Activated B cell treated with CpG ODN at 0.5 μM for 24 hours (primary cell): ENCODE measurements around the gene TMEM131L. TPM values are rescaled to one million over a fixed set of nuclear protein-coding genes. Genes with fewer than 3 reads are reported as not detected.

Source experiments
- ATAC-seq: fragments of 200-7000 bp; cut with Tn5 transposase; one replicate; pipeline ENCODE4 v1.10.0; 2021; ENCODE audit warnings: low read depth, mild to moderate bottlenecking, moderate library complexity
- CTCF ChIA-PET: fragments of 350-600 bp; sonication (Branson Sonifier 250); formaldehyde crosslinking; loops from one replicate; lab custom pipeline; 2021; ENCODE audit warnings: antibody characterized with exemption; lab: Charles Lee
- POLR2A ChIA-PET: fragments of 350-600 bp; sonication (Branson Sonifier 250); formaldehyde crosslinking; loops from one replicate; lab custom pipeline; 2021; ENCODE audit warnings: antibody characterized with exemption; lab: Charles Lee
- DNase-seq: peaks from one replicate; pipeline ENCODE4 v3.0.0; 2022
- H3K27ac Mint-ChIP-seq: one replicate; pipeline ENCODE4 v1.8.0; 2020; ENCODE audit warnings: mixed read lengths
- H3K27me3 Mint-ChIP-seq: one replicate; pipeline ENCODE4 v1.8.0; 2021; ENCODE audit warnings: mixed read lengths
- H3K36me3 Mint-ChIP-seq: one replicate; pipeline ENCODE4 v1.8.0; 2021; ENCODE audit warnings: low read depth, mixed read lengths
- H3K4me1 Mint-ChIP-seq: one replicate; pipeline ENCODE4 v1.8.0; 2021; ENCODE audit warnings: mixed read lengths
- H3K4me3 Mint-ChIP-seq: one replicate; pipeline ENCODE4 v1.8.0; 2020; ENCODE audit warnings: mild to moderate bottlenecking, mixed read lengths
- H3K9me3 Mint-ChIP-seq: one replicate; pipeline ENCODE4 v1.8.0; 2020; ENCODE audit warnings: mixed read lengths
- intact Hi-C: fragments of 100-400 bp; cut with micrococcal nuclease; formaldehyde crosslinking; loops from one replicate; pipeline ENCODE4 v1.15.1; 2024
- total RNA-seq: library from RNA; stranded (reverse); gene quantifications from 2 replicates; pipeline ENCODE4 v1.2.3, GENCODE V29; 2022
- TF ChIP-seq, protein P1 (sequence below): fragments of 200-600 bp; IDR thresholded peaks from one replicate; pipeline ENCODE4 v1.8.0; 2022; ENCODE audit warnings: antibody characterized with exemption, mild to moderate bottlenecking

The TMEM131L gene
- total RNA-seq, 1 donor from 2014 or later: 193 TPM

DNA sequence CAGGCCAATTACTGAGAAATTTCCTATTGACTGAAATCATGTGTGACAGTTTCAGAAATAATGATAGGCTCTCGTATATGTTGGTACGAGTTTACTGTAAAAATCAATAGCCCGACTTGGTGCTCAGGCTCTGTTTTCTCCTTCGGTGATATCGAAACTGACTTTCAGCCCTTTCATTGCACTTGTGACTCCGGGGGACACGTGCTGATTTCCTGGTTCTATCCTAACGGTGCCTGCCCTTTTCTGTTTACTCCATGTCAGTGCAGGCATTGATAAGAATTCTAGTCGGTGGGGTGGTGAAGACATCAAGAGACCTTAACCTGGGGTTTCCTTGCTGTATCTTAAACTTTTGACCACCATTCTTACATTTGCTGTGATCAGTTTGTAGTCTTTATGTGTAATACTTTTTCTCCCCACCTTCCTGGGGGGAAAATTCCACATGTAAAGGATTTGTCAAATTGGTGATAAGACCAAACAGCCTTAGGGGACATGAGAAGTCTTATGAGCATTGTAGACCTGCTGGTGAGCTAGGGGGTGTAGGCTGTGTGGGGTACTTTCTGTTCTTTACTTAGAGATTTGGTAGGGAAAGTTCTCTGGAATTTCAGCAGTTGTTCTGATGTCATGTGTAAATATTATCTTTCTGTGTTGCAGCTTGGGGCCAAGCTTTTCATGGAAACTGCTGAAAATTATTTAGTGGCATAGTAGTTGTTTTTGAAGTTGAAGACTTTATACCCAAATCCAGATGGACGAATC, 52.7 kb downstream of the TMEM131L start:
- ATAC-seq: no peak
- CTCF ChIA-PET: interaction anchor here (1.3 kb wide), 1 partner anchor 51 kb away, joined by 3 read pairs; no protein-coding TSS in a partner anchor
- POLR2A ChIA-PET: interaction anchor here (1.4 to 1.8 kb wide), 2 partner anchors 20 to 53 kb away, joined by 3 read pairs; no protein-coding TSS in a partner anchor
- intact Hi-C loops: no loop called here
- TF ChIP-seq, protein P1, sequence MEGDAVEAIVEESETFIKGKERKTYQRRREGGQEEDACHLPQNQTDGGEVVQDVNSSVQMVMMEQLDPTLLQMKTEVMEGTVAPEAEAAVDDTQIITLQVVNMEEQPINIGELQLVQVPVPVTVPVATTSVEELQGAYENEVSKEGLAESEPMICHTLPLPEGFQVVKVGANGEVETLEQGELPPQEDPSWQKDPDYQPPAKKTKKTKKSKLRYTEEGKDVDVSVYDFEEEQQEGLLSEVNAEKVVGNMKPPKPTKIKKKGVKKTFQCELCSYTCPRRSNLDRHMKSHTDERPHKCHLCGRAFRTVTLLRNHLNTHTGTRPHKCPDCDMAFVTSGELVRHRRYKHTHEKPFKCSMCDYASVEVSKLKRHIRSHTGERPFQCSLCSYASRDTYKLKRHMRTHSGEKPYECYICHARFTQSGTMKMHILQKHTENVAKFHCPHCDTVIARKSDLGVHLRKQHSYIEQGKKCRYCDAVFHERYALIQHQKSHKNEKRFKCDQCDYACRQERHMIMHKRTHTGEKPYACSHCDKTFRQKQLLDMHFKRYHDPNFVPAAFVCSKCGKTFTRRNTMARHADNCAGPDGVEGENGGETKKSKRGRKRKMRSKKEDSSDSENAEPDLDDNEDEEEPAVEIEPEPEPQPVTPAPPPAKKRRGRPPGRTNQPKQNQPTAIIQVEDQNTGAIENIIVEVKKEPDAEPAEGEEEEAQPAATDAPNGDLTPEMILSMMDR: no peak
- H3K36me3 Mint-ChIP-seq: peaks cover 60% of the 10 kb centered on the region
- peak overlapping the region; percentile 3 for H3K4me3 Mint-ChIP-seq
- no peak for DNase-seq
- H3K9me3 Mint-ChIP-seq: no peaks in the 10 kb centered on the region
- H3K27me3 Mint-ChIP-seq: no peaks in the 10 kb centered on the region
- H3K4me1 Mint-ChIP-seq: peaks cover 91% of the 10 kb centered on the region
- peak overlapping the region; percentile 59 for H3K27ac Mint-ChIP-seq

DNA sequence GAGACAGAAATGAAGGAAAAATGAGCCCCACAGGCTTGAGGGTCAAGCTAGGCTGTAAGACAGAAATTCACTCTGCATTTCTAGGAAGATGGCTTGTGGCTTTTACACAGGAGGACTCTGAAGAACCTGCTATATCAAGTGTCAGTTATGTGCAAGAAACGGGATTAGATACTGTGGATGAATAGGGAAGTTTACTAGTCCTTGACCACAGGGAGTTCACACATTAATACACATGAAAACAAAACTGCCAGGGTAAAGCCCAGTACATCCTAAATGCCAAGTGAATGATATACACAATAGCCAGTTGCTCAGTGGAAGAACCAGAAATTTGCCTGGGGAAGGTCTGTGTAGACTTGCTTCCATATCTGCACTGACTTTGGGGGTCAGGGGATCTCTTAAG, 53.5 kb downstream of the TMEM131L start:
- H3K36me3 Mint-ChIP-seq: peaks cover 60% of the 10 kb centered on the region
- TF ChIP-seq, protein P1: no peak
- no peaks in the 10 kb centered on the region for H3K27me3 Mint-ChIP-seq
- peaks cover 93% of the 10 kb centered on the region for H3K4me1 Mint-ChIP-seq
- H3K9me3 Mint-ChIP-seq: no peaks in the 10 kb centered on the region
- H3K4me3 Mint-ChIP-seq: no peak overlapping the region
- ChIA-PET CTCF (interaction anchor here (1.9 kb wide), 1 partner anchor 22 kb away, joined by 4 read pairs; no protein-coding TSS in a partner anchor), POLR2A (interaction anchor here (1.4 kb wide), 1 partner anchor 21 kb away, joined by 3 read pairs; no protein-coding TSS in a partner anchor)
- DNase-seq (no peak), ATAC-seq (no peak)
- intact Hi-C loops: loop anchor here (2.0 to 5.0 kb wide), 3 partner anchors 47 to 297 kb away; no protein-coding TSS in a partner anchor
- peak overlapping the region; percentile 59 for H3K27ac Mint-ChIP-seq

DNA sequence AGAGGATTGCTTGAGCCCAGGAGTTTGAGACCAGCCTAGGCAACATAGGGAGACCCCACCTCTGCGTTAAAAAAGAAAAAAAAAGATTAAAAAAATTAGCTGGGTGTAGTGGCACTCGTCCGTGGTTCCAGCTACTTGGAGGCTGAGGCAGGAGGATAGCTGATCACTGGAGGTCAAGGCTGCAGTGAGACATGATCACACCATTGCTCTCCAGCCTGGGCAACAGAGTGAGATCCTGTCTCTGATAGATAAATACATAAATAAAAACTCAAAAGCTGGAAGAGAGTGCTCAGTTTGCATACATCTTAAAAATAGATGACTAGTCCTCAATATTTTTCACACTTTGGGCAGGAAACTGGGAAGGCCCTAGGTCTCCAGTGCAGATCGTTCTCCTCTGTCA, 54.1 kb downstream of the TMEM131L start:
- peaks cover 93% of the 10 kb centered on the region for H3K4me1 Mint-ChIP-seq
- ChIA-PET POLR2A (interaction anchor here (0.8 to 1.4 kb wide), 2 partner anchors 22 to 54 kb away, joined by 3 to 4 read pairs; partner anchors contain the start of gene TMEM131L), CTCF (interaction anchor here (1.9 kb wide), 1 partner anchor 22 kb away, joined by 4 read pairs; no protein-coding TSS in a partner anchor)
- peak overlapping the region; percentile 90 for H3K27ac Mint-ChIP-seq
- H3K27me3 Mint-ChIP-seq: no peaks in the 10 kb centered on the region
- no peaks in the 10 kb centered on the region for H3K9me3 Mint-ChIP-seq
- DNase-seq: no peak
- TF ChIP-seq, protein P1: no peak
- H3K4me3 Mint-ChIP-seq: peak overlapping the region; percentile 36
- ATAC-seq: no peak
- intact Hi-C loops: loop anchor here (2.0 to 5.0 kb wide), 3 partner anchors 47 to 298 kb away; no protein-coding TSS in a partner anchor
- H3K36me3 Mint-ChIP-seq: peaks cover 59% of the 10 kb centered on the region

DNA sequence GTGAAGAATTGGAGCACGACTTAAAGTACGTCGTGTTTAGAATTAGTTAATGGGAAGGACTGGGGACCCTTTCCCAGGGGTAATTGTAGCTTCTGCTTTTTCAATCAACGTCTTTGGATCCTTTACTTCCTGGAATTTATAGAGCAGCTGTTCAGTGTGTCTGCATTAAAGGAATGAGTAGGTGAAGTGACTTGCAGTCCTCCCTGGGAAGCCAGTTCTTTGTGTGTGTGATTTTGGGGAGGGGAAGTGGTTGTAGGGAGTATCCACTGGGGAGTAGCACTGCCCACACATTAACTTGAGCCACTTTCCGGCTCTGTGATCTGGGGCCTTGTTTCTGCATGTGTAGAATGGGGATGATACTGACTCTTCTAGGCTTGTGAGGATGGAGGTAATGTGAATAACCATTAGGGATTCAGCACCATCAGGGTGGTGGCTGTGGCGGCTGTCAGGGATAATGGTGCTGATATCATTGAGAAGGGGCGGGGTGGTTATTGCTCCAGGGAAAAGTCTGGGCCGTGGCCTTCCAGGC, 54.7 kb downstream of the TMEM131L start:
- intact Hi-C loops: loop anchor here (1.0 to 5.0 kb wide), 6 partner anchors 23 to 299 kb away; no protein-coding TSS in a partner anchor
- Mint-ChIP-seq H3K27ac (peak overlapping the region; percentile 90), H3K9me3 (no peaks in the 10 kb centered on the region), H3K4me1 (peaks cover 93% of the 10 kb centered on the region), H3K36me3 (peaks cover 53% of the 10 kb centered on the region), H3K27me3 (no peaks in the 10 kb centered on the region), H3K4me3 (peak overlapping the region; percentile 71)
- no peak for DNase-seq
- ATAC-seq: peak; percentile 19
- TF ChIP-seq, protein P1: no peak
- POLR2A ChIA-PET: interaction anchor here (0.8 to 4.2 kb wide), 5 partner anchors 12 to 55 kb away, joined by 4 to 41 read pairs (median 9); partner anchors contain the start of gene TMEM131L
- CTCF ChIA-PET: interaction anchor here (1.2 to 2.0 kb wide), 3 partner anchors 23 to 55 kb away, joined by 4 to 6 read pairs (median 4); partner anchors contain the start of gene TMEM131L
